GM21515 (cell line): ENCODE measurements around the gene DCAF6.

Source experiments
- ATAC-seq: cut with Tn5 transposase; IDR thresholded peaks from one replicate; pipeline ENCODE4 v1.9.1; 2021; ENCODE audit not compliant: unreplicated experiment

DCAF6 gene

DNA sequence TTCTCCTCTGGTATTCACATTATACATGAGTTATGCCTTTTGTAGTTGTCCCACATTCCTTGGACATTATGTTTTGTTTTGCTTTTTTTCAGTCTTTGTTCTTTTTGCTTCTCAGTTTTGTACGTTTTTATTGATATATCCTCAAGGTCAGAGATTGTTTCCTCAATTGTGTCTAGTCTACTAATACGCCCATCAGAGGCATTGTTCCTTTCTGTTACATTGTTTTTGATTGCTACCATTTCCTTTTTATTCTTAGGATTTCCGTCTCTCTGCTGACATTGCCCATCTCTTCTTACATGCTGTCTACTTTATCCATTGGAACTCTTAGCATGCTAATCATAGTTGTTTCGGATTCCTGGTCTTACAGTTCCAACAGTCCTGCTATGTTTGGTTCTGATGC, 28.2 kb downstream of the DCAF6 start:
- ATAC-seq, result no peak

- ATAC-seq, result no peak
These were observed 29.6 kb downstream of the DCAF6 start for GRCh38 chr1:167966050-167966449.

- no peak for ATAC-seq
These were observed 32.1 kb downstream of the DCAF6 start for GRCh38 chr1:167968569-167968968.

DNA sequence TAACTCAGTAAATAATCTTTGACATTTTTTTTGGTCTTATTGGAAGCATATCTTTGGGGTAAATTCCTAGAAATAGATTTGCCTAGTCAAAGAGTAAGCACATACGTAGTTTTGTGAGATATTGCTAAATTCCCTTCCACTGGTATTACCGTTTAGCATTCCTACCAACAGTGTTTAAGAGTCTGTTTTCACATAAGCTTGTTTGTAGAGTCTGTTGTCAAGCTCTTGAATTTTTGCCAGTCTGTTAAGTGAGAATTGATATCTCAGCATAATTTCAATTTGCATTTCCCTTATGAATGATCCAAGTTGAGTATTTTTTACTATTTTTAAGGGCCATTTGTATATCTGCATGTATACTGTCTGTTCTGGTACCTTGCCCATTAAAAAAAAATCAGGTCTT, 37.3 kb downstream of the DCAF6 start:
- ATAC-seq, result no peak

- no peak for ATAC-seq
These were observed 38.2 kb downstream of the DCAF6 start for GRCh38 chr1:167974698-167975097.

DNA sequence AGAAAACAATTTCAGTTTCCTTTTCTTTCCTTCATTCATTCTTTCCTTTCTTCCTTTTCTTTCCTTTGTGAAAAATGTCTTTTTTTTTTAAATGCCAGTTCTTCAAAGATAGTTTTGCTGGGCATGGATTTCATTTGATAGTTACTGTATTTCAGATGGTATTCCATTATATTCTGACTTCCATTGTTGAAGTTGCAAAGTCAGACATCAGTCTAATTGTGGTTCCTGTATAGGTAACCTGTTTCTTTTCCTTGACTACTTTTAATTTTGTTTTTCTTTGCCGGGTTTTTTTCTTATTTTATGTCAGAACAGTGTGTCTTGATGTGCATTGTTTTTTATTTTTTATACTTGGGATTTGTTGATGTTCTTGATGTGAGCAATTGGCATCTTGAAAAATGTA, 40.8 kb downstream of the DCAF6 start:
- ATAC-seq, result no peak

- no peak for ATAC-seq
These were observed 45.5 kb downstream of the DCAF6 start for GRCh38 chr1:167981933-167982332.

- ATAC-seq, result no peak
These were observed 47.4 kb downstream of the DCAF6 start for GRCh38 chr1:167983797-167984420.

DNA sequence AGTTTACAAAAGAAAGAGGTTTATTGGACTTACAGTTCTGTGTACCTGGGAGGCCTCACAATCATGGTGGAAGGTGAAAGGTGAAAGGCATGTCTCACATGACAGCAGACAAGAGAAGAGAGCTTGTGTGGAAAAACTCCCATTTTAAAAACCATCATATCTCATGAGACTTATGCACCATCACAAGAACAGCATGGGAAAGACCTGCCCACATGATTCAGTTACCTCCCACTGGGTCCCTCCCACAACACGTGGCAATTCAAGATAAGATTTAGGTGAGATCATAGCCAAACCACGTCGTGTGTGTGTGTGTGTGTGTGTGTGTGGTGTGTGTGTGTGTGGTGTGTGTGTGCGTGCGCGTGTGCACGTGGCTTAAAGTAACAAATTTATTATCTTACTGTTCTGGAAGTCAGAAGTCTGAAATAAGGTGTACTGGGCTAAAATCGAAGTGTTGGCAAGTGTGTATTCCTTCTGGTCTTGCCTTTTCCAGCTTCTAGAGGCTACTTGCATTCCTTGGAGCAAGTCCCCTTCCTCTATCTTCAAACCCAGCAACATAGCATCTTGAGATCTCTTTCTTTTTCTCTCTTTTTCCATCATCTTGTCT, 48.5 kb downstream of the DCAF6 start:
- no peak for ATAC-seq

DNA sequence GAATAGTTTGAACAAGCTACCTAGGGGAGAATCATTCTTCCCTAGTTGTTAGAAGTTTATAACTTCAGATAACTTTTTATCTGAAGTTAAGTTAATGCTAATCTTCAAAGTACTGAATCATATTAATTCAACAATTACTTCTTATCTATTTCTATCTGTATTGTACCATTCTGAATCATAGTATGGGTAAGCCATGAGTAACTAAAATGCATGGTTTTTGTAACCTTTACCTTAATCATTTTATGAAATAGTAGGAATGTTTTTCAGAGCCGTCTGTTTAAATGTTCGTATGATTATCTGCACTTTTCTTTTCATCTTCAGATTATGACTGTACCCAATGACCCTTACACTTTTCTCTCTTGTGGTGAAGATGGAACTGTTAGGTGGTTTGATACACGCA, 50.7 kb downstream of the DCAF6 start:
- no peak for ATAC-seq

DNA sequence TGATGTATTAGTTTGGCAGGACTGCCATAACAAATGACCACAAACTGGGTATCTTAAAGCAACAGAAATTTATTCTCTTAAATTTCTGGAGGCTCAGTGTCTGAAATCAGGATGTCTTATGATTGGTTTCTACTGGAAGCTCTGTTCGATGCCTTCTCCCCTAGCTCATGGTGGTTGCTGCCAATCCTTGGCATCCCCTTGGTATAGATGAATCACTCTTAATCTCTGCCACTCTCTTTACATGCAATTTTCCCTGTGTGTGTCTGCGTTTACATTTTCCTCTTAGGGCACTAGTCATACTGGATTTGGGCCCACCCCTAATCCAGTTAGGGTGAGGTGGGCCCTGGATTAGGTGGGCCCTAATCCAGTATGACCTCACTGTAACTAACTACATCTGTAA, 55.1 kb downstream of the DCAF6 start:
- ATAC-seq, result no peak

DNA sequence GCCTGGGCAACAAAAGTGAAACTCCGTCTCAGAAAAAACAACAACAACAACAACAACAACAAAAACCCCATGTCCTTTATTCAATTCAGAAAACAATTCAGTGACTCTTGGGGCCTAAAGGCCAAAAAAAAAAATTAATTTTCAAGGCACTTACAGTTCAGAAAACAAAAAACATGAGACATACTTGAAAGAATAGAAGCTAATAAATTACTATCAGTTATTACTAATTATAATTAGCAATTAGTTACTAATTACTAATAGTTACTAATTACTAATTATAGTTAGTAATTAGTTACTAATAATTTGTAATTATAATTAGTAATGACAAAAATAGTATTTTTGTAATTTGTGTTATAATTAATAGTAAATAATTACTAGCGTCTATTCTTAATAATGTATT, 57.2 kb downstream of the DCAF6 start:
- ATAC-seq, result no peak

GRCh38 chr1:167994560-167994959, 58.1 kb downstream of the DCAF6 start:
- no peak for ATAC-seq

GRCh38 chr1:167995038-167995437, 58.6 kb downstream of the DCAF6 start:
- no peak for ATAC-seq

- no peak for ATAC-seq
These were observed 59.8 kb downstream of the DCAF6 start for GRCh38 chr1:167996266-167996665.

DNA sequence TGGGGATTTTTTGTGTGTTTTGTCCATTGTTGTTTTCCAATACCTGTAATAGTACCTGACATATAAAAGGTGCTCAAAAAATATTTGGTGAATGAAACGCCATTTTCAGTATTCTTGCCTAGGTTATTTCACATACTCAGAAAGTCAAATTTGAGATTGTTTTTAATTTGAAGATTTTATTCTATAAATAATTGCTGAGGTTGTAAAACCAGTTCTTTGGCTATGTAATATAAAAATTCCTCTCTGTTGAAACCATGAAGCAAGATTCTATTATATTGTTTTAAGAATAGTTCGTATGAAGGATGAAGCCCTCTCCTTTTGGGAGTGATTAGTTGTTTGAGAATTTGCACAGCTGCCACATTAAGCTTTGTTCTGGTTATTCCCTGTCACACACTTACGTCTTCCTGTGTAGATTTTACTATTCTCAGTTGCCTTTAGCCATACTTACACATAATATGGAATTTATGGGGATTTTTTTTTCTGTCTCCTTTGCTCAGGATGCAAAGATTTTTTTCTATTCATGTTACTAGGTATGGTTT, 60.6 kb downstream of the DCAF6 start:
- ATAC-seq, result no peak

GRCh38 chr1:167999877-168000276, 63.4 kb downstream of the DCAF6 start:
- no peak for ATAC-seq

DNA sequence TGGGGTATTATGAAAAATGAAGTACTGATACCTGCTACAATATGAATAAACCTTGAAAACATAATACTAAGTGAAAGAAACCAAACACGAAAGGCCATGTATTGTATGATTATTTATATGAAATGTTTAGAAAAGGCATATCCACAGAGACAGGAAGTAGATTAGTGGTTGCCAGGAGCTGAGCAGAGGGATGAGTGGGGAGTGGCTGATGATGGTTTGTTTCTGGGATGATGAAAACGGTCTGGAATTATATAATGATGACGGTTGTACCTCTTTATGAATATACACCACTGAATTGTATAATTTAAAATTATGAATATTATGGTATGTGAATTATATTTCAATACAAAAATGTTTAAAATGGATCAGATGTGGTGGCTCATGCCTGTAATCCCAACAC, 64.2 kb downstream of the DCAF6 start:
- no peak for ATAC-seq

- no peak for ATAC-seq
These were observed 64.7 kb downstream of the DCAF6 start for GRCh38 chr1:168001213-168001612.

DNA sequence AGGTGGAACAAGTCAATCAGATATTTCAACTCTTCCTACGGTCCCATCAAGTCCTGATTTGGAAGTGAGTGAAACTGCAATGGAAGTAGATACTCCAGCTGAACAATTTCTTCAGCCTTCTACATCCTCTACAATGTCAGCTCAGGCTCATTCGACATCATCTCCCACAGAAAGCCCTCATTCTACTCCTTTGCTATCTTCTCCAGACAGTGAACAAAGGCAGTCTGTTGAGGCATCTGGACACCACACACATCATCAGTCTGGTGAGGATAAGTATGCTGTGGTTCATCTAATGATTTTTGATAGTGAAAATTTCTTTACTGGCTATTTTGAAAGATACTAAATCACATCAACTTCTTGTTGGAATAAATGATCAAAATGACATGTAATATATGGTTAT, 68.0 kb downstream of the DCAF6 start:
- no peak for ATAC-seq

GRCh38 chr1:168005529-168005928, 69.0 kb downstream of the DCAF6 start:
- ATAC-seq, result no peak

GRCh38 chr1:168007691-168008090, 71.2 kb downstream of the DCAF6 start:
- ATAC-seq, result no peak

- no peak for ATAC-seq
These were observed 72.1 kb downstream of the DCAF6 start for GRCh38 chr1:168008595-168008994.
